ENCODE data around the gene SOX2.

DNA sequence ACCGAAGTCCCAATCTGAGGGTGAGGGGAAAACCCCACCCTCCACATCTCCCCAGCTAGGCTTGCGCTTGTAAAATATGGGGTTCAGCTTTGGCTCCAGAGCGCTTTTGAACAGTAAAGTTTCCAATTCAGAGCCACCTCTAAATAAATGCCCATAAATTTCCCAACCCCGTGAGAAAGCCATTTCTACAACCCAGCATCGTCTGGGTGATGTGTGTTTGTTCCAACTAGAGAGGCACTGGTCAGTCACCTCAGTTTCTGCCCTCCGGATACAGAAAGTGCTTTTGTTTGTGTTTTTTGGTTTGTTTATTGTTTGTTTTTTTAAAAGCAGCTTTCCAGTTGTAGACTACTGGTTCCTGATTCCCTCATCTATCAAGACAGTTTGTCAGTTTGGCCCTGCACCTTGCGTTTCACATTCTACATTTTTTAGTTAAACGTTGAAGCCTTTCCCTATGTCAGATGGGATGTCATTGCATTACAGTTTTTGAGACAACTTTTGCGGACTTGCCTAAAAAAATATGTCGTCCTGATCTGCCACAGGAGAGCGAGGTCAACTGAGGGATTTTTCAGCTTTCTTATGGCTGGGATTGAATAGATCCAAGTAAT, 15.0 kb upstream of the SOX2 start:
- TF ChIP-seq, protein P1, sequence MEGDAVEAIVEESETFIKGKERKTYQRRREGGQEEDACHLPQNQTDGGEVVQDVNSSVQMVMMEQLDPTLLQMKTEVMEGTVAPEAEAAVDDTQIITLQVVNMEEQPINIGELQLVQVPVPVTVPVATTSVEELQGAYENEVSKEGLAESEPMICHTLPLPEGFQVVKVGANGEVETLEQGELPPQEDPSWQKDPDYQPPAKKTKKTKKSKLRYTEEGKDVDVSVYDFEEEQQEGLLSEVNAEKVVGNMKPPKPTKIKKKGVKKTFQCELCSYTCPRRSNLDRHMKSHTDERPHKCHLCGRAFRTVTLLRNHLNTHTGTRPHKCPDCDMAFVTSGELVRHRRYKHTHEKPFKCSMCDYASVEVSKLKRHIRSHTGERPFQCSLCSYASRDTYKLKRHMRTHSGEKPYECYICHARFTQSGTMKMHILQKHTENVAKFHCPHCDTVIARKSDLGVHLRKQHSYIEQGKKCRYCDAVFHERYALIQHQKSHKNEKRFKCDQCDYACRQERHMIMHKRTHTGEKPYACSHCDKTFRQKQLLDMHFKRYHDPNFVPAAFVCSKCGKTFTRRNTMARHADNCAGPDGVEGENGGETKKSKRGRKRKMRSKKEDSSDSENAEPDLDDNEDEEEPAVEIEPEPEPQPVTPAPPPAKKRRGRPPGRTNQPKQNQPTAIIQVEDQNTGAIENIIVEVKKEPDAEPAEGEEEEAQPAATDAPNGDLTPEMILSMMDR (IDR thresholded peaks at IDR 0.05) = no peak
- TF ChIP-seq POLR2A (IDR thresholded peaks at IDR 0.05) = no peak
